Fibroblast of lung (primary cell): Measurements from ENCODE around the gene PARPBP.

ENCODE experiments used
- EZH2 ChIP-seq: IDR thresholded peaks from 2 replicates; pipeline ENCODE4 v1.5.1; 2012; ENCODE audit warnings: low read length, control low read depth, mild to moderate bottlenecking; ENCODE audit errors: missing control alignments
- TF ChIP-seq, protein P1 (sequence below), 2 donors: IDR thresholded peaks in 1 of 2; conservative IDR thresholded peaks in 1 of 2; 1 replicate in 1 of 2; 2 replicates in 1 of 2; pipeline ENCODE4 v1.5.1; 2011 to 2012; ENCODE audit warnings: low read length in 2 of 2, control low read depth in 1 of 2, inconsistent platforms in 1 of 2, low read depth in 1 of 2, mild to moderate bottlenecking in 1 of 2

DNA sequence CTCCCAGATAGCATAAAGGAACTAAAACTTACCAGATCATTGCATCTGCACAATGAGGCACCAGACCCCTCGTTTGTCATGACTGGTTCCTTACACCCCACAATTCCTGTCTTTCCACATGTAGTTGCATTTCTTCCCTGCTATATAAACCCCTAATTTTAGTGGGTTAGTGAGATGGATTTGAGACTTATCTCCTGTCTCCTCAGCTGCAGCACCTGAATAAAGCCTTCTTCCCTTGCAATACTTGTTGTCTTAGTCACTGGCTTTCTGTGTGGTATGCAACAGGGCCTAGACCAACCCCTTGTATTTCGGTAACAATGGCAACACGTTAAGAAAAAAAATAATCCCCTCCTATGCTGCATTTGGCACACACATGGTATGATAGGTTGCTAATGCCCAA lies 13.1 kb upstream of the PARPBP start:
- TF ChIP-seq, protein P1, sequence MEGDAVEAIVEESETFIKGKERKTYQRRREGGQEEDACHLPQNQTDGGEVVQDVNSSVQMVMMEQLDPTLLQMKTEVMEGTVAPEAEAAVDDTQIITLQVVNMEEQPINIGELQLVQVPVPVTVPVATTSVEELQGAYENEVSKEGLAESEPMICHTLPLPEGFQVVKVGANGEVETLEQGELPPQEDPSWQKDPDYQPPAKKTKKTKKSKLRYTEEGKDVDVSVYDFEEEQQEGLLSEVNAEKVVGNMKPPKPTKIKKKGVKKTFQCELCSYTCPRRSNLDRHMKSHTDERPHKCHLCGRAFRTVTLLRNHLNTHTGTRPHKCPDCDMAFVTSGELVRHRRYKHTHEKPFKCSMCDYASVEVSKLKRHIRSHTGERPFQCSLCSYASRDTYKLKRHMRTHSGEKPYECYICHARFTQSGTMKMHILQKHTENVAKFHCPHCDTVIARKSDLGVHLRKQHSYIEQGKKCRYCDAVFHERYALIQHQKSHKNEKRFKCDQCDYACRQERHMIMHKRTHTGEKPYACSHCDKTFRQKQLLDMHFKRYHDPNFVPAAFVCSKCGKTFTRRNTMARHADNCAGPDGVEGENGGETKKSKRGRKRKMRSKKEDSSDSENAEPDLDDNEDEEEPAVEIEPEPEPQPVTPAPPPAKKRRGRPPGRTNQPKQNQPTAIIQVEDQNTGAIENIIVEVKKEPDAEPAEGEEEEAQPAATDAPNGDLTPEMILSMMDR (conservative IDR thresholded peaks at IDR 0.05 in 1 of 2, IDR thresholded peaks at IDR 0.05 in 1 of 2; ENCODE audit: low read depth in 1 of 2, low read length in 2 of 2) = no peak
- TF ChIP-seq EZH2 = no peak
